SK-N-SH treated with all-trans-retinoic acid at 6 μM for 48 hours (cell line): ENCODE data around the gene TNKS1BP1.

Source experiments
- ATAC-seq: fragments of 200-7000 bp; cut with Tn5 transposase; 3 replicates; pipeline ENCODE4 v1.9.1; 2020; ENCODE audit warnings: mild to moderate bottlenecking, moderate library complexity
- BACH2 ChIP-seq: fragments of 250-450 bp; sonication (Bioruptor Pico); IDR thresholded peaks from 2 replicates; pipeline ENCODE4 v1.9.0; 2021; ENCODE audit warnings: mild to moderate bottlenecking, borderline replicate concordance
- CSDC2 ChIP-seq: fragments of 250-450 bp; sonication (Bioruptor Pico); IDR thresholded peaks from 2 replicates; pipeline ENCODE4 v1.5.0; 2020; ENCODE audit warnings: mild to moderate bottlenecking, moderate library complexity
- ESRRG ChIP-seq: fragments of 250-450 bp; sonication (Bioruptor Pico); IDR thresholded peaks from 2 replicates; pipeline ENCODE4 v1.6.1; 2021; ENCODE audit warnings: mild to moderate bottlenecking
- ISL1 ChIP-seq: fragments of 250-450 bp; sonication (Bioruptor Pico); IDR thresholded peaks from 2 replicates; pipeline ENCODE4 v2.1.2; 2022; ENCODE audit warnings: mild to moderate bottlenecking, moderate library complexity
- OSR1 ChIP-seq: fragments of 250-450 bp; sonication (Bioruptor Pico); IDR thresholded peaks from 2 replicates; pipeline ENCODE4 v1.8.0; 2022; ENCODE audit warnings: moderate library complexity, mild to moderate bottlenecking, inconsistent platforms
- PATZ1 ChIP-seq: fragments of 250-450 bp; sonication (Bioruptor Pico); IDR thresholded peaks from 2 replicates; pipeline ENCODE4 v1.8.0; 2020; ENCODE audit warnings: mild to moderate bottlenecking, moderate library complexity, borderline replicate concordance
- PPARA ChIP-seq: fragments of 250-450 bp; sonication (Bioruptor Pico); IDR thresholded peaks from 2 replicates; pipeline ENCODE4 v1.5.0; 2020; ENCODE audit warnings: mild to moderate bottlenecking, borderline replicate concordance
- RARB ChIP-seq: fragments of 250-450 bp; sonication (Bioruptor Pico); IDR thresholded peaks from 2 replicates; pipeline ENCODE4 v1.8.0; 2021; ENCODE audit warnings: mild to moderate bottlenecking, moderate library complexity
- SNAI2 ChIP-seq: fragments of 250-450 bp; sonication (Bioruptor Pico); IDR thresholded peaks from 2 replicates; pipeline ENCODE4 v1.5.0; 2020; ENCODE audit warnings: mild to moderate bottlenecking, moderate library complexity
- TCF4 ChIP-seq: fragments of 250-450 bp; sonication (Bioruptor Pico); IDR thresholded peaks from 2 replicates; pipeline ENCODE4 v1.8.0; 2021; ENCODE audit warnings: mild to moderate bottlenecking, moderate library complexity, borderline replicate concordance
- TOX ChIP-seq: fragments of 250-450 bp; sonication (Bioruptor Pico); IDR thresholded peaks from 2 replicates; pipeline ENCODE4 v1.8.0; 2021; ENCODE audit warnings: mild to moderate bottlenecking, moderate library complexity, borderline replicate concordance
- ZC3H10 ChIP-seq: fragments of 250-450 bp; sonication (Bioruptor Pico); IDR thresholded peaks from 2 replicates; pipeline ENCODE4 v1.5.1; 2021; ENCODE audit warnings: mild to moderate bottlenecking, moderate library complexity
- ZFP3 ChIP-seq: fragments of 250-450 bp; sonication (Bioruptor Pico); IDR thresholded peaks from 2 replicates; pipeline ENCODE4 v1.5.0; 2020; ENCODE audit warnings: mild to moderate bottlenecking, moderate library complexity
- ZFP30 ChIP-seq: fragments of 450-650 bp; formaldehyde crosslinking; IDR thresholded peaks from 2 replicates; pipeline ENCODE4 v1.5.0; 2022; ENCODE audit warnings: mild to moderate bottlenecking, moderate library complexity
- TF ChIP-seq, protein P1 (sequence below): fragments of 250-450 bp; sonication (Bioruptor Pico); IDR thresholded peaks from 2 replicates; pipeline ENCODE4 v1.8.0; 2021; ENCODE audit warnings: low read depth, mild to moderate bottlenecking, moderate library complexity, borderline replicate concordance
- TF ChIP-seq, protein P2 (sequence below): fragments of 250-450 bp; sonication (Bioruptor Pico); IDR thresholded peaks from 2 replicates; pipeline ENCODE4 v1.5.0; 2020; ENCODE audit warnings: mild to moderate bottlenecking, moderate library complexity
- TF ChIP-seq, protein P3 (sequence below): fragments of 250-450 bp; sonication (Bioruptor Pico); IDR thresholded peaks from 2 replicates; pipeline ENCODE4 v1.5.1; 2021; ENCODE audit warnings: mild to moderate bottlenecking, moderate library complexity

TNKS1BP1 gene

DNA sequence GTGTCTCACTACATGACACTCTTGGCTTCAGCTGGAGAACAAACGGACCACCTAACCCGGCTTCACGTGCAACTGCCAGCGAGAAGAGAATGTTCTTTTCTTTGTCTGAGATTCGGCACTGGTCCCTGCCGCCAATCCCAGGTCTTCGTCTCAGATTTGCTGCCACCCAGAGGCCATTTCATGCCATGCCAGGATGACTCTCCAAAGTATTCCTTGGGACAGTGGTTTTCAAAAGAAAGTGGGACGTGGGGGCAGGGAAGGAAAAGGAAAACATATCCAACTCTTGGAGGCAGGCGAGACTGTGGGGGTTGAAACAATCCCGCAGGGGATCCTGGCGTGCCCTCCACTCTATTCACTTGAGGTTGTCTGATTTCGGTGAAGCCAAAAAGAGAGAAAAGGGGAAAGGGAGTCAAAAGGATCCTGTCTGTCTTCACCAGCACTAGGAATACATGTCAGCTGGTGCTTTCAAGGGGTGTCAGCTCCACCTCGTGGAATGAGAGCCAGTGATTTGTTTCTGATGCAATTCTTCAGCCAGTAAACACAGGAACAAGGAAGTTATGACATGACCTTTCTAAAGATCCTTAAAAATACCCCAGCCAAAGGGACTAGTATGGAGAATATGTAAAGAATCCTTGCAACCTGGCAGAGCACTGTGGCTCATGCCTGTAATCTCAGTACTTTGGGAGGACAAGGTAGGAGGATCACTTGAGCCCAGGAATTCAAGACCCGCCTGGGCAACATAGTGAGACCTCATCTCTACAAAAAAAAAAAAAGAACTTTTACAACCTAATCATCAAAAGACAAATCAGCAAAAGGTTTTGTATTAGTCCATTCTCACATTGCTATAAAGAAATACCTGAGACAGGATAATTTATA is 46.7 kb downstream of the TNKS1BP1 start:
- ATAC-seq = peak; percentile 98
- TF ChIP-seq, protein P1, sequence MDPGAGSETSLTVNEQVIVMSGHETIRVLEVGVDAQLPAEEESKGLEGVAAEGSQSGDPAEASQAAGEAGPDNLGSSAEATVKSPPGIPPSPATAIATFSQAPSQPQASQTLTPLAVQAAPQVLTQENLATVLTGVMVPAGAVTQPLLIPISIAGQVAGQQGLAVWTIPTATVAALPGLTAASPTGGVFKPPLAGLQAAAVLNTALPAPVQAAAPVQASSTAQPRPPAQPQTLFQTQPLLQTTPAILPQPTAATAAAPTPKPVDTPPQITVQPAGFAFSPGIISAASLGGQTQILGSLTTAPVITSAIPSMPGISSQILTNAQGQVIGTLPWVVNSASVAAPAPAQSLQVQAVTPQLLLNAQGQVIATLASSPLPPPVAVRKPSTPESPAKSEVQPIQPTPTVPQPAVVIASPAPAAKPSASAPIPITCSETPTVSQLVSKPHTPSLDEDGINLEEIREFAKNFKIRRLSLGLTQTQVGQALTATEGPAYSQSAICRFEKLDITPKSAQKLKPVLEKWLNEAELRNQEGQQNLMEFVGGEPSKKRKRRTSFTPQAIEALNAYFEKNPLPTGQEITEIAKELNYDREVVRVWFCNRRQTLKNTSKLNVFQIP (CRISPR knock-in tag) = no peak

GRCh38 chr11:57276971-57277675 is 47.6 kb downstream of the TNKS1BP1 start:
- TF ChIP-seq, protein P1 (CRISPR knock-in tag) = no peak
- TF ChIP-seq, all 23 proteins: peak for 0
- no peak for ATAC-seq

DNA sequence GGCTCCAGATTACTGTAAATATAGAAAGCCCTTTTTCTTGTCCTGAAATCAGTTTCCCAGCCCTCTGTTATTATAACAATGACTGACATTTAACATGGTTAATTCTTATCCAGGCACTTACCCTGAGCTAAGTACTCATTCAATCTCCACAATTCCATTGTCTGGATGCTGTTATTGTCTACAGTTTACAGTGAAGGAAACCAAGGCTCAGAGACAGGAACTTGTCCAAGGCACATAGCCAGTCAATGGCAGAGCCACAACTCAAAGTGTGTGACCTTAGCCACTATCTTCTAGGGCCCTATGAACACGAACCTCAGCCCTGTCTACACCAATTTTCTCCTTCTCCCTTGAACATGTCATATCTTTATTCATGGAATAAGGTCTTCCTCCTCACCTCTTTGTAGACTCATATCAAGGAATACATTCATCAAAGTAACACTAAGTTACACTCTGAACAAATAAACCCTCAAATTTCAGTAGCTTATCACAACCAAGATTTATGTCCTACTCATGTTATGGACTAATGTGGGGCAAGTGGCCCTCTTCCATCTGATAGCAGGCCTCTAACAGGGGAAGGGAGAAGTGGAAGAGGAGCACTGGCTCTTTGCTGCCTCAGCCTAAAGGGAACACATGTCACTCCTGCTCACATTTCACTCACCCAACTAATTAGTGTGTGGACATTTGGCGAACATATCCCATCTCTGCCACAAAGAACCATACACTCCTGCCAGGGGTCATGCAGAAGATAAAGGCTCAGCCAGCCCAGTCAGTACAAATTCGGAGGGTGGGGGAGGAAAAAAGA is 48.4 kb downstream of the TNKS1BP1 start:
- TF ChIP-seq, protein P2, sequence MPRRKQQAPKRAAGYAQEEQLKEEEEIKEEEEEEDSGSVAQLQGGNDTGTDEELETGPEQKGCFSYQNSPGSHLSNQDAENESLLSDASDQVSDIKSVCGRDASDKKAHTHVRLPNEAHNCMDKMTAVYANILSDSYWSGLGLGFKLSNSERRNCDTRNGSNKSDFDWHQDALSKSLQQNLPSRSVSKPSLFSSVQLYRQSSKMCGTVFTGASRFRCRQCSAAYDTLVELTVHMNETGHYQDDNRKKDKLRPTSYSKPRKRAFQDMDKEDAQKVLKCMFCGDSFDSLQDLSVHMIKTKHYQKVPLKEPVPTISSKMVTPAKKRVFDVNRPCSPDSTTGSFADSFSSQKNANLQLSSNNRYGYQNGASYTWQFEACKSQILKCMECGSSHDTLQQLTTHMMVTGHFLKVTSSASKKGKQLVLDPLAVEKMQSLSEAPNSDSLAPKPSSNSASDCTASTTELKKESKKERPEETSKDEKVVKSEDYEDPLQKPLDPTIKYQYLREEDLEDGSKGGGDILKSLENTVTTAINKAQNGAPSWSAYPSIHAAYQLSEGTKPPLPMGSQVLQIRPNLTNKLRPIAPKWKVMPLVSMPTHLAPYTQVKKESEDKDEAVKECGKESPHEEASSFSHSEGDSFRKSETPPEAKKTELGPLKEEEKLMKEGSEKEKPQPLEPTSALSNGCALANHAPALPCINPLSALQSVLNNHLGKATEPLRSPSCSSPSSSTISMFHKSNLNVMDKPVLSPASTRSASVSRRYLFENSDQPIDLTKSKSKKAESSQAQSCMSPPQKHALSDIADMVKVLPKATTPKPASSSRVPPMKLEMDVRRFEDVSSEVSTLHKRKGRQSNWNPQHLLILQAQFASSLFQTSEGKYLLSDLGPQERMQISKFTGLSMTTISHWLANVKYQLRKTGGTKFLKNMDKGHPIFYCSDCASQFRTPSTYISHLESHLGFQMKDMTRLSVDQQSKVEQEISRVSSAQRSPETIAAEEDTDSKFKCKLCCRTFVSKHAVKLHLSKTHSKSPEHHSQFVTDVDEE (CRISPR knock-in tag) = no peak
- no peak for TF ChIP-seq ESRRG (CRISPR knock-in tag)
- TF ChIP-seq ZFP3 (CRISPR knock-in tag) = no peak
- ATAC-seq = no peak

DNA sequence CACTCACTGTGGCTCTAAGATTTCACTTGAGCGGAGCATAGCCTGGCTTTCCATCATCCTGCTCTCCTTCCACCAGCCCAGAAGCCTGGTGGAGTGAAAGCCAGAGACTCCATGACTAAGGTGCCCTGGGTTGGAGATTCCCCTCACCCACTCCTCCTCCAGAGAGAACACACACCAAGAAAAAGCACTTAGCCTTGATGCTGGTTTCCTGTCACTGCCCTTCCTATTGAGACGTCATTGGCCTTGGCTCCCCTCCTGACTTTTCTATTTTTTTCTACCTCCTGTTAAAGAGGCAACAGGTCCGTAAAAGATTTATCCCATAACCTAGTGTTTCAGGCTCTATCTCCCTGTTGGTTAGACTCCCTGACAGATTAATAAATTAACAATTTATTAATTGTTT is 49.2 kb downstream of the TNKS1BP1 start:
- no peak for ATAC-seq
- TF ChIP-seq, protein P2 (CRISPR knock-in tag) = no peak
- TF ChIP-seq ZC3H10 (no peak), ZFP30 (no peak), TOX (CRISPR knock-in tag) (no peak), SNAI2 (no peak), TCF4 (no peak), PATZ1 (CRISPR knock-in tag) (no peak), OSR1 (CRISPR knock-in tag) (no peak), RARB (CRISPR knock-in tag) (no peak), CSDC2 (CRISPR knock-in tag) (no peak), PPARA (no peak), BACH2 (CRISPR knock-in tag) (no peak), ZFP3 (CRISPR knock-in tag) (no peak), ISL1 (CRISPR knock-in tag) (no peak)
- TF ChIP-seq, protein P3, sequence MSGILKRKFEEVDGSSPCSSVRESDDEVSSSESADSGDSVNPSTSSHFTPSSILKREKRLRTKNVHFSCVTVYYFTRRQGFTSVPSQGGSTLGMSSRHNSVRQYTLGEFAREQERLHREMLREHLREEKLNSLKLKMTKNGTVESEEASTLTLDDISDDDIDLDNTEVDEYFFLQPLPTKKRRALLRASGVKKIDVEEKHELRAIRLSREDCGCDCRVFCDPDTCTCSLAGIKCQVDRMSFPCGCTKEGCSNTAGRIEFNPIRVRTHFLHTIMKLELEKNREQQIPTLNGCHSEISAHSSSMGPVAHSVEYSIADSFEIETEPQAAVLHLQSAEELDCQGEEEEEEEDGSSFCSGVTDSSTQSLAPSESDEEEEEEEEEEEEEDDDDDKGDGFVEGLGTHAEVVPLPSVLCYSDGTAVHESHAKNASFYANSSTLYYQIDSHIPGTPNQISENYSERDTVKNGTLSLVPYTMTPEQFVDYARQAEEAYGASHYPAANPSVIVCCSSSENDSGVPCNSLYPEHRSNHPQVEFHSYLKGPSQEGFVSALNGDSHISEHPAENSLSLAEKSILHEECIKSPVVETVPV (CRISPR knock-in tag) = no peak
- TF ChIP-seq, protein P1 (CRISPR knock-in tag) = no peak
